HepG2 (cell line): Measurements from ENCODE around the gene BCAS1. TPM values are rescaled to one million over a fixed set of nuclear protein-coding genes. Genes with fewer than 3 reads are reported as not detected.

Experiments used
- ATAC-seq: fragments of 200-7000 bp; cut with Tn5 transposase; 3 replicates; pipeline ENCODE4 v1.9.1; 2020; ENCODE audit warnings: mild to moderate bottlenecking, moderate library complexity
- BruUV-seq: library from RNA; stranded (reverse); fragments of 400-500 nt; replicated peaks from 2 replicates; lab custom pipeline; 2021; lab: Mats Ljungman, UMichigan
- CTCF ChIA-PET: fragments of 300-600 bp; formaldehyde crosslinking; extraction: SDS; loops from one replicate; lab custom pipeline; 2021; ENCODE audit warnings: low total read pairs, inconsistent platforms, low intra/inter-chr PET ratio; lab: Yijun Ruan, JAX
- POLR2A ChIA-PET: fragments of 350-600 bp; sonication (Branson Sonifier 250); formaldehyde crosslinking; loops from one replicate; lab custom pipeline; 2020; ENCODE audit warnings: antibody characterized with exemption, inconsistent platforms; lab: Yijun Ruan, JAX
- DNase-seq: peaks from one replicate; pipeline ENCODE4 v3.0.0-alpha.2; 2015; ENCODE audit warnings: low spot score
- FAIRE-seq: peaks from 3 replicates; lab custom pipeline; 2011; peaks lifted over from hg19 to GRCh38; lab: Jason Lieb, UNC
- H2AFZ ChIP-seq: one replicate; pipeline ENCODE4 v1.6.1; 2011; ENCODE audit warnings: low read length, inconsistent platforms
- H3K27ac ChIP-seq: fragments of 300-600 bp; 3 replicates; pipeline ENCODE4 v1.8.0; 2011; ENCODE audit warnings: mixed run types, mild to moderate bottlenecking, mixed read lengths, low read length, inconsistent platforms; ENCODE audit not compliant: insufficient read depth; ENCODE audit errors: extremely low read length
- H3K27me3 ChIP-seq, 2 experiments: fragments of 200-600 bp in 1 of 2; 2 replicates in 1 of 2; 3 replicates in 1 of 2; pipeline versions ENCODE4 v1.6.0 to v1.8.0; 2011; ENCODE audit warnings: low read length in 2 of 2, mild to moderate bottlenecking in 2 of 2, moderate library complexity in 2 of 2, inconsistent platforms in 1 of 2; ENCODE audit not compliant: insufficient read depth in 2 of 2, control insufficient read depth in 1 of 2
- H3K36me3 ChIP-seq, 2 experiments: fragments of 200-600 bp in 1 of 2; replicated peaks in 1 of 2; 2 replicates in 1 of 2; 3 replicates in 1 of 2; pipeline versions ENCODE4 v1.5.1 to v1.8.0; 2011; ENCODE audit warnings: low read length in 2 of 2, inconsistent platforms in 1 of 2; ENCODE audit not compliant: insufficient read depth in 2 of 2, control insufficient read depth in 1 of 2
- H3K4me1 ChIP-seq: 2 replicates; pipeline ENCODE4 v1.5.1; 2012; ENCODE audit warnings: low read length, inconsistent platforms; ENCODE audit not compliant: insufficient read depth
- H3K4me2 ChIP-seq: 2 replicates; pipeline ENCODE4 v1.6.0; 2011; ENCODE audit warnings: low read depth, low read length, inconsistent platforms
- H3K4me3 ChIP-seq, 3 experiments: fragments of 200-600 bp in 1 of 3; sonication (generic), shearing (Covaris generic) in 1 of 3; replicated peaks in 1 of 3; 2 replicates each; pipeline ENCODE4 v1.5.1; 2011 to 2016; ENCODE audit warnings: low read length in 3 of 3, inconsistent platforms in 2 of 3, low read depth in 2 of 3, mild to moderate bottlenecking in 2 of 3, control low read depth in 1 of 3, mixed read lengths in 1 of 3; ENCODE audit not compliant: insufficient read depth in 1 of 3
- H3K79me2 ChIP-seq: one replicate; pipeline ENCODE4 v1.6.1; 2011; ENCODE audit warnings: low read length, inconsistent platforms; ENCODE audit not compliant: insufficient read depth
- H3K9ac ChIP-seq: 2 replicates; pipeline ENCODE4 v1.6.0; 2011; ENCODE audit warnings: mild to moderate bottlenecking, low read depth, low read length, inconsistent platforms; ENCODE audit not compliant: insufficient read depth
- H3K9me3 ChIP-seq: 2 replicates; pipeline ENCODE4 v1.5.1; 2012; ENCODE audit warnings: mild to moderate bottlenecking, low read length
- H4K20me1 ChIP-seq: 2 replicates; pipeline ENCODE4 v1.6.0; 2011; ENCODE audit warnings: inconsistent platforms, mild to moderate bottlenecking, low read length, moderate library complexity; ENCODE audit not compliant: insufficient read depth
- AFF4 ChIP-seq: sonication (generic); formaldehyde crosslinking; IDR thresholded peaks from 2 replicates; pipeline ENCODE4 v1.4.0; 2020; ENCODE audit warnings: missing genetic modification reagents
- CBFB ChIP-seq: sonication (generic); formaldehyde crosslinking; IDR thresholded peaks from 2 replicates; pipeline ENCODE4 v1.4.0; 2020; ENCODE audit warnings: missing genetic modification reagents
- HNRNPL ChIP-seq: fragments of 200-400 bp; formaldehyde crosslinking; IDR thresholded peaks from 2 replicates; pipeline ENCODE4 v1.6.1; 2017; ENCODE audit warnings: mild to moderate bottlenecking, low read depth, low read length
- HOXD1 ChIP-seq: sonication (generic); formaldehyde crosslinking; IDR thresholded peaks from 2 replicates; pipeline ENCODE4 v1.5.0; 2020; ENCODE audit warnings: missing genetic modification reagents
- MBD4 ChIP-seq: IDR thresholded peaks from 2 replicates; pipeline ENCODE4 v1.6.1; 2012; ENCODE audit warnings: low read length, inconsistent platforms, borderline replicate concordance
- NAIF1 ChIP-seq: sonication (generic); formaldehyde crosslinking; IDR thresholded peaks from 2 replicates; pipeline ENCODE4 v1.5.0; 2020; ENCODE audit warnings: mild to moderate bottlenecking, missing genetic modification reagents, borderline replicate concordance
- NR1H2 ChIP-seq: sonication (generic); formaldehyde crosslinking; IDR thresholded peaks from 2 replicates; pipeline ENCODE4 v1.8.1; 2022; ENCODE audit warnings: low read depth, missing genetic modification reagents, borderline replicate concordance
- PRDM4 ChIP-seq: sonication (generic); formaldehyde crosslinking; IDR thresholded peaks from 2 replicates; pipeline ENCODE4 v1.9.0; 2021; ENCODE audit warnings: missing genetic modification reagents, borderline replicate concordance
- ZBTB1 ChIP-seq: sonication (generic); formaldehyde crosslinking; IDR thresholded peaks from 2 replicates; pipeline ENCODE4 v1.4.0; 2020; ENCODE audit warnings: missing genetic modification reagents, borderline replicate concordance
- ZNF562 ChIP-seq: sonication (generic); formaldehyde crosslinking; IDR thresholded peaks from 2 replicates; pipeline ENCODE4 v1.8.0; 2022; ENCODE audit warnings: missing genetic modification reagents, borderline replicate concordance
- ZNF709 ChIP-seq: sonication (generic); formaldehyde crosslinking; IDR thresholded peaks from 2 replicates; pipeline ENCODE4 v1.5.0; 2020; ENCODE audit warnings: mild to moderate bottlenecking, missing genetic modification reagents
- ZNF747 ChIP-seq: sonication (generic); formaldehyde crosslinking; IDR thresholded peaks from 2 replicates; pipeline ENCODE4 v1.8.1; 2023; ENCODE audit warnings: missing genetic modification reagents, mild to moderate bottlenecking, borderline replicate concordance
- ZNF816 ChIP-seq: sonication (generic); formaldehyde crosslinking; IDR thresholded peaks from 2 replicates; pipeline ENCODE4 v1.8.0; 2022; ENCODE audit warnings: missing genetic modification reagents, mild to moderate bottlenecking, borderline replicate concordance
- ZNF839 ChIP-seq: sonication (generic); formaldehyde crosslinking; IDR thresholded peaks from 2 replicates; pipeline ENCODE4 v1.4.0; 2020; ENCODE audit warnings: missing genetic modification reagents, mild to moderate bottlenecking, borderline replicate concordance
- ZNF883 ChIP-seq: sonication (generic); formaldehyde crosslinking; IDR thresholded peaks from 2 replicates; pipeline ENCODE4 v1.5.1; 2020; ENCODE audit warnings: mild to moderate bottlenecking, missing genetic modification reagents; ENCODE audit errors: not compliant biosample characterization
- ZSCAN20 ChIP-seq: sonication (generic); formaldehyde crosslinking; IDR thresholded peaks from 2 replicates; pipeline ENCODE4 v1.4.0; 2020; ENCODE audit warnings: missing genetic modification reagents, mild to moderate bottlenecking, borderline replicate concordance
- ZSCAN9 ChIP-seq: IDR thresholded peaks from 2 replicates; pipeline ENCODE4 v1.6.1; 2016; ENCODE audit warnings: borderline replicate concordance
- WGBS: methylation state at CpG from one replicate; pipeline ENCODE4 v1.1.6; 2017; ENCODE audit warnings: low lambda C conversion rate; 5-methylcytosine and 5-hydroxymethylcytosine counted together
- in situ Hi-C: cut with HindIII; loops from 2 replicates; pipeline ENCODE4 v1.10.0; 2017; ENCODE audit warnings: low pct_unique_long_range_greater_than_20kb; ENCODE audit not compliant: extremely low pct_ligation_motif_present
- intact Hi-C: fragments of 100-400 bp; cut with micrococcal nuclease; formaldehyde crosslinking; loops from one replicate; pipeline ENCODE4 v1.10.0; 2022; ENCODE audit not compliant: unreplicated experiment
- polyA plus RNA-seq, 8 experiments: library from polyadenylated mRNA; depleted of rRNA in 3 of 8; stranded (reverse) in 7 of 8; unstranded in 1 of 8; fragments of >200 nt; fragmentation: Illumina TruSeq in 4 of 8; extraction: Trizol in 4 of 8; gene quantifications; 2 replicates each; pipeline versions ENCODE4 v1.2.1 to v1.2.3, GENCODE V29; 2011 to 2016; ENCODE audit warnings: low read depth in 4 of 8, missing spikeins in 1 of 8, mixed read lengths in 1 of 8; ENCODE audit not compliant: insufficient read depth in 1 of 8
- total RNA-seq, 5 experiments: library from RNA; depleted of rRNA; stranded (reverse); fragments of >200 nt; fragmentation: Illumina TruSeq; extraction: Trizol; gene quantifications; 2 replicates each; pipeline ENCODE4 v1.2.3, GENCODE V29; 2016; ENCODE audit warnings: low read depth in 1 of 5

BCAS1 gene
- total and polyA plus RNA-seq, 2 of the 13 experiments (the other 11 are each of a cell fraction or from before 2014, with no cell fraction given) = 0.55 to 0.91 TPM

GRCh38 chr20:54014293-54014926, 56.0 kb downstream of the BCAS1 start:
- ATAC-seq (no peak), FAIRE-seq (no peak), DNase-seq (no peak)
- POLR2A ChIA-PET = no interaction called here
- Histone ChIP-seq H3K36me3 (no peaks in the 10 kb centered on the region), H3K9me3 (no peaks in the 10 kb centered on the region), H3K9ac (no peak overlapping the region), H3K4me1 (no peaks in the 10 kb centered on the region), H2AFZ (no peak overlapping the region), H4K20me1 (no peaks in the 10 kb centered on the region), H3K27ac (no peak overlapping the region), H3K27me3 (no peaks in the 10 kb centered on the region), H3K4me2 (no peak overlapping the region), H3K79me2 (no peaks in the 10 kb centered on the region), H3K4me3 (no peak overlapping the region)
- in situ Hi-C loops = no loop called here
- CTCF ChIA-PET = no interaction called here
- intact Hi-C loops = no loop called here
- 55% methylated on average over 7 of the region's 7 CpGs for WGBS
- no peak for TF ChIP-seq ZSCAN20 (CRISPR knock-in tag)
- no peak for TF ChIP-seq NAIF1 (CRISPR knock-in tag)
- no peak for TF ChIP-seq AFF4 (CRISPR knock-in tag)
- TF ChIP-seq ZNF562 (CRISPR knock-in tag) = no peak
- no peak for TF ChIP-seq ZNF816 (CRISPR knock-in tag)
- no peak for TF ChIP-seq ZNF883 (CRISPR knock-in tag)
- TF ChIP-seq ZNF747 (CRISPR knock-in tag) = no peak
- no peak for TF ChIP-seq HOXD1 (CRISPR knock-in tag)
- no peak for TF ChIP-seq ZSCAN9 (CRISPR knock-in tag)
- no peak for TF ChIP-seq ZNF709 (CRISPR knock-in tag)
- TF ChIP-seq PRDM4 (CRISPR knock-in tag) = no peak
- no peak for TF ChIP-seq HNRNPL
- TF ChIP-seq MBD4 = no peak
- no peak for TF ChIP-seq CBFB (CRISPR knock-in tag)
- TF ChIP-seq ZBTB1 (CRISPR knock-in tag) = no peak
- no peak for TF ChIP-seq ZNF839 (CRISPR knock-in tag)
- TF ChIP-seq NR1H2 (CRISPR knock-in tag) = no peak
- no TSS peak for BruUV-seq
